WTC11 (cell line): ENCODE measurements around the gene PIK3R2.

Experiments used
- AFF4 ChIP-seq: sonication (generic); formaldehyde crosslinking; IDR thresholded peaks from 2 replicates; pipeline ENCODE4 v1.8.1; 2023; ENCODE audit warnings: mild to moderate bottlenecking, missing genetic modification reagents, borderline replicate concordance
- ATF2 ChIP-seq: sonication (generic); formaldehyde crosslinking; IDR thresholded peaks from 2 replicates; pipeline ENCODE4 v1.8.1; 2022; ENCODE audit warnings: low read depth, missing genetic modification reagents, borderline replicate concordance
- ATF6 ChIP-seq: sonication (generic); formaldehyde crosslinking; IDR thresholded peaks from 2 replicates; pipeline ENCODE4 v1.8.1; 2023; ENCODE audit warnings: mild to moderate bottlenecking, missing genetic modification reagents
- ESRRA ChIP-seq: sonication (generic); formaldehyde crosslinking; IDR thresholded peaks from 2 replicates; pipeline ENCODE4 v1.8.1; 2022; ENCODE audit warnings: mild to moderate bottlenecking, missing genetic modification reagents, borderline replicate concordance
- NFYB ChIP-seq: sonication (generic); formaldehyde crosslinking; conservative IDR thresholded peaks from 2 replicates; pipeline ENCODE4 v1.8.0; 2022; ENCODE audit warnings: low read depth, missing genetic modification reagents
- TF ChIP-seq, protein P1 (sequence below): fragments of 200-600 bp; IDR thresholded peaks from 2 replicates; pipeline ENCODE4 v1.8.0; 2022; ENCODE audit warnings: antibody characterized with exemption
- TF ChIP-seq, protein P2 (sequence below): sonication (generic); formaldehyde crosslinking; IDR thresholded peaks from 2 replicates; pipeline ENCODE4 v1.8.0; 2022; ENCODE audit warnings: mild to moderate bottlenecking, missing genetic modification reagents
- TF ChIP-seq, protein P3 (sequence below): sonication (generic); formaldehyde crosslinking; conservative IDR thresholded peaks from 2 replicates; pipeline ENCODE4 v1.8.1; 2022; ENCODE audit warnings: mild to moderate bottlenecking, missing genetic modification reagents

- TF ChIP-seq ATF2, result no peak
- no peak for TF ChIP-seq AFF4 (CRISPR knock-in tag)
- TF ChIP-seq NFYB (CRISPR knock-in tag), result no peak
- TF ChIP-seq, protein P1, sequence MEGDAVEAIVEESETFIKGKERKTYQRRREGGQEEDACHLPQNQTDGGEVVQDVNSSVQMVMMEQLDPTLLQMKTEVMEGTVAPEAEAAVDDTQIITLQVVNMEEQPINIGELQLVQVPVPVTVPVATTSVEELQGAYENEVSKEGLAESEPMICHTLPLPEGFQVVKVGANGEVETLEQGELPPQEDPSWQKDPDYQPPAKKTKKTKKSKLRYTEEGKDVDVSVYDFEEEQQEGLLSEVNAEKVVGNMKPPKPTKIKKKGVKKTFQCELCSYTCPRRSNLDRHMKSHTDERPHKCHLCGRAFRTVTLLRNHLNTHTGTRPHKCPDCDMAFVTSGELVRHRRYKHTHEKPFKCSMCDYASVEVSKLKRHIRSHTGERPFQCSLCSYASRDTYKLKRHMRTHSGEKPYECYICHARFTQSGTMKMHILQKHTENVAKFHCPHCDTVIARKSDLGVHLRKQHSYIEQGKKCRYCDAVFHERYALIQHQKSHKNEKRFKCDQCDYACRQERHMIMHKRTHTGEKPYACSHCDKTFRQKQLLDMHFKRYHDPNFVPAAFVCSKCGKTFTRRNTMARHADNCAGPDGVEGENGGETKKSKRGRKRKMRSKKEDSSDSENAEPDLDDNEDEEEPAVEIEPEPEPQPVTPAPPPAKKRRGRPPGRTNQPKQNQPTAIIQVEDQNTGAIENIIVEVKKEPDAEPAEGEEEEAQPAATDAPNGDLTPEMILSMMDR, result no peak
- no peak for TF ChIP-seq ATF6 (CRISPR knock-in tag)
- TF ChIP-seq, protein P2, sequence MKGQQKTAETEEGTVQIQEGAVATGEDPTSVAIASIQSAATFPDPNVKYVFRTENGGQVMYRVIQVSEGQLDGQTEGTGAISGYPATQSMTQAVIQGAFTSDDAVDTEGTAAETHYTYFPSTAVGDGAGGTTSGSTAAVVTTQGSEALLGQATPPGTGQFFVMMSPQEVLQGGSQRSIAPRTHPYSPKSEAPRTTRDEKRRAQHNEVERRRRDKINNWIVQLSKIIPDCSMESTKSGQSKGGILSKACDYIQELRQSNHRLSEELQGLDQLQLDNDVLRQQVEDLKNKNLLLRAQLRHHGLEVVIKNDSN, result no peak
- TF ChIP-seq, protein P3, sequence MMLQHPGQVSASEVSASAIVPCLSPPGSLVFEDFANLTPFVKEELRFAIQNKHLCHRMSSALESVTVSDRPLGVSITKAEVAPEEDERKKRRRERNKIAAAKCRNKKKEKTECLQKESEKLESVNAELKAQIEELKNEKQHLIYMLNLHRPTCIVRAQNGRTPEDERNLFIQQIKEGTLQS (CRISPR knock-in tag), result no peak
- no peak for TF ChIP-seq ESRRA
These were observed 42.2 kb upstream of the PIK3R2 start for GRCh38 chr19:18110609-18111232.
